Stimulated activated CD4-positive, alpha-beta T cell treated with anti-CD3 and anti-CD28 coated beads, Interleukin-15, amount 100 ng/mL, for 1 hour (primary cell): ENCODE data around the gene SDK1.

Experiments
- DNase-seq, 2 donors: peaks; one replicate each; pipeline ENCODE4 v3.0.0-alpha.2; 2020; ENCODE audit warnings: low read depth in 1 of 2, low spot score in 1 of 2

Gene SDK1

GRCh38 chr7:3455806-3456595, 154.9 kb downstream of the SDK1 start:
- DNase-seq, result no peak

- DNase-seq, result no peak
Measured at GRCh38 chr7:3459111-3459510, 158.1 kb downstream of the SDK1 start.

DNA sequence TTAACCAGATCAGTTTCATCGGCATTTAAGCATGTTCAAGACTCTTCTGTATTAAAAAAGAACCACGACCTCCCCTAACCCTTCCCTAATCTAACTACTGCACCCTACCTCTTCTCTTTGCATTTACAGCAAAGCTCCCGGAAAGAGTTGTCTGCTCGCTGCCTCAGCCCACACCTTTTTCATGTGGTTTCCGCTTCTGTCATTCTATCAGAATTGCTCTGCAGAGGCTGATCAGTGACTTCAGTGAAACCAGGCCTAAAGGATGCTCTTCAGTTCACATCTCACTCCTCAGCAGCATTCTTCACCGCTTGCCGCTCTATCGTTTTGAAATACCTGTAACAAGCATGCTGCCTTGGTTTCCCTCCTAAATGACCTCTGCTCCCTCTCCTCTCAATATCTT, 160.9 kb downstream of the SDK1 start:
- DNase-seq, result peak; percentile 15 to 31

- DNase-seq, result no peak
Measured at GRCh38 chr7:3463696-3464095, 162.6 kb downstream of the SDK1 start.

GRCh38 chr7:3464900-3465622, 164.0 kb downstream of the SDK1 start:
- DNase-seq, result no peak

DNA sequence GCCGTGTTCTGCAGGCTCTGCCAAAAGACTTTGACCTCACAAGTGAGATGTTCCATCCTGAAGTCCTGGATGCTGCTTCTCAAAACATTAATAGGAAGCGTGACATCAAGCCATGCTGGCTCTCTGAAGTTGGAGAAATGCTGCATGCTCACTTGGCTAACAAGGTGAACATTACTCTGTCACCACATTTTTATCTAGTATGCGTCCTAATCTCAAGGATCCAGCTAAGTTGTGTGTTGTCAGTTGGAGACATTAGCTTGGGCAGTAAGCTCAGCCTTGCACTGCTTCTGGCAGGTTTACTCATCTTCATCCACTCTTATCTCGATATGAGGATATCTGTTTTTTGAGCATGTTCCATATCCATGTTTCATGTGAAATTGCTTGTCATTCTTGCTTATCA, 165.2 kb downstream of the SDK1 start:
- no peak for DNase-seq

DNA sequence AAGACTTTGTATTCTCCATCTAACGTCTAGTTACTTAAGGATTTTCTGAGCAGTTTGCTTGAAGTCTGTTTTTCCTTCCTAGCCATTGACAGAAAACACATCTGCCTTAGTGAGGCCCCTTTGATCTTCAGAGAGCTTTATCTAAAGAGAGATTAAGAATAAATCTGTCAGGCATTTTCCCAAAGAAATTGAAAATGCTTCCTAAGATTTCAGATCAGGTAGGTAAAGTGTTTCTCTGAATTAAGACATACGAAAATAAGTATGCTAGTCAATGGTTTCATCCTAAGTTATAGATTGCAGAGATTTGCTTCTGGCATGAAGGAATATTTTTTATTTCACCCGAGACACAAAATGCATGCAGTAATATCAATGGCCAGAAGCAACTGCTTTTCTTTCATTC, 168.6 kb downstream of the SDK1 start:
- DNase-seq, result no peak

DNA sequence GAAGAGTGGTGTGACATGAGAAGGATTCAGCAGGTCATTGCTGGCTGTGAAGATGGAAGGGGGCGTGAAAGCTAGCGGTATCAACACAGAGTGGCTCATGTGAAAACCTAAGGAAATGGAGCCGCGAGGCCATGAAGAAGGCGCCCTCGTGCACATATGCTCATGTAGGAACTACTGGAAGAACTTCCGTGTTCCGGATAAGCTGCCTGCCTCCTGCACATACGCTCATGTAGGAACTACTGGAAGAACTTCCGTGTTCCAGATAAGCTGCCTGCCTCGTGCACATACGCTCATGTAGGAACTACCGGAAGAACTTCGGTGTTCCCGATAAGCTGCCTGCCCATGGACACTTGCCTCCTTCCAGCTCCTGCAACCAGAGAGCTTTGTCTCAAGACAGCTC, 179.1 kb downstream of the SDK1 start:
- no peak for DNase-seq

DNA sequence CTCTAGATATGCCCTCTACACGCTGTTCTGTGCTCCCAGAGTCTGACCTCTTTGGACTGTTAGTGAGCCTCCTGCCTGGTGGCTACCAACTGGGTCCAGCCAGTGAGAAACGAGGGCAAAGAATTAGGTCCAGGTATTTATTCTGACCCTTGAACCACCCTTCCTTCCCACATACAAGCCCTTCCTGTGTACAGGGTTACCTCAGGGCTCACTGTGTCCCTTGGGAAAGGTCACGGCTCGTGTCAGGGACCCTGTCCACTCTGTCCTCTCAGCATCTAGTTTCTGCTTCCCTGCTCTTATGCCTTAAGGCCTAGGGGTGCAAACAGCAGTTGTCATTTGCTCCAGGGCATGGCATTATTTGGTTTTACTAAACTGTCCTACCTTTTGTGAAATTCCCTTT, 180.4 kb downstream of the SDK1 start:
- no peak for DNase-seq

- no peak for DNase-seq
Measured at GRCh38 chr7:3482147-3482921, 181.3 kb downstream of the SDK1 start.

DNA sequence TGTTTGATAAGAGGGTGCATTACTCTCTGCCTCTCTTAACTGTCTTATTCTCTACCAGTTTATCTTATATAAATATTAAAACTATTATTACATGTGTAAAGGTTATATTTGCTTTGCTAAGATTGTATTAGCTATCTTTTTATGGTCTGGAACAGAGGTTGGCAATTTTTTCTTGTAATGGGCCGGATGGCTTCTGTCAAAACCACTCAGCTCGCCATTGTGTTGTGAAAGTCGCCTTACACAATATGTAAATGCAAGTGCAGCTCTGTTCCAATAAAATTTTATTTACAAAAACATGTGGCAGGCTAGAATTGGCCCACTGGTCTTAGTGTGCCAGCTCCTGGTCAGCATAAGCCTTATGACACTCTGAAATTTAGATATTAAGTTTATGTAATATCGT, 185.8 kb downstream of the SDK1 start:
- no peak for DNase-seq

DNA sequence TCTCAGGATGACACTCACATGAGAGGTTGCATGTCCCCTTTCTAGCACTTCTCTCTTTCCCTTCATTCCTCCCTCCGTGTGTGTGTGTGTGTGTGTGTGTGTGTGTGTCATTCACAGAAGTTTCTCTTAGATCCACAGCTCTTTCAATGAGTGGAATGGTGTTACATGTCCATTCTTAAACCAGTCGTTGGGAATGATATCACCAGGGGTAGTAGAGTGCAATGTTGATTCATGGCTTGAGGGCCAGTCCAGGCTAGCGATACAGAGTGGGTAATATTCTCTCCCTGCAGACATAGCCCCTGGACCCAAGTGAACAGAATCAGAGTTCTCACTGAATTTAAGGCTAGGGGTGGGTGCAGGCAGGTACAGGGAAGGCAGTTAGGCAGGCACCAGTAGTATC, 187.8 kb downstream of the SDK1 start:
- no peak for DNase-seq

GRCh38 chr7:3493499-3493898, 192.4 kb downstream of the SDK1 start:
- DNase-seq, result no peak

GRCh38 chr7:3494947-3495346, 193.9 kb downstream of the SDK1 start:
- no peak for DNase-seq

GRCh38 chr7:3495530-3495929, 194.5 kb downstream of the SDK1 start:
- no peak for DNase-seq

DNA sequence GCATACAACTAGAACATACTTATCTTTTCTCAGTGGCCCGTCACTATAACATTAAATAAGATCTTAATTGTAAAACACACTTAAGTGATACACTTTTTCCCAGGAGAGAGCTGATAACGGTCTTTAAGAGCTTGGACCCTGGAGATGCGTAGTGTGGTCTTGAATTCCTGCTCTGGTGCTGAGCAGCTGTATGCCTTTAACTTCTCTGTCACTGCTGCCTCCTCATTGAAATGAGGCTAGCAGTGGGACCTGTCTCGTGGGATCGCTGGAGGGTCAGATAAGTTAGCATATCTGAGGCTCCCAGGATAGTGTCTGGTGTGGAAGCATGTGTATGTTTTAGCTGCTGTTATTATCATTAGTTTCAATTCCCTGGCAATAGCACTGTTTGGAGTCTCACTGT, 194.9 kb downstream of the SDK1 start:
- DNase-seq, result no peak

DNA sequence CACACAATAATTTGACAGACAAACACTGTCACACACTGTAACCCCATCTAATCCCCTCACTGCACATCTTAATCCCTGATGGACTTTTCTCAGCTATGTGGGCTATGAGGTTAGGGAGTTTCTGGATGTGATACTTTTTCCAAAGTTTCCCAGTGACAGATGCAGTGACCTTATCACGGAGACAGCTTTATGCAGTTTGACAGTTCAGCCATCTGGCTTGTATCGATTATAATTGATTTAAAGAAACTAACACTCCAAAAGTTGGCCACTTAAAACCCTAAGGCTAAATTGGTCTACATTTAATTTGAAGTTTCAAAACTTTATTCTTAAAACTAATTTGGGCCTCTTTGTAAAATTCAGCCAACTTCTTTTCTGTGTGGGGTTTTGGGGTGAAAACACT, 196.7 kb downstream of the SDK1 start:
- no peak for DNase-seq

GRCh38 chr7:3501671-3502070, 200.6 kb downstream of the SDK1 start:
- no peak for DNase-seq

DNA sequence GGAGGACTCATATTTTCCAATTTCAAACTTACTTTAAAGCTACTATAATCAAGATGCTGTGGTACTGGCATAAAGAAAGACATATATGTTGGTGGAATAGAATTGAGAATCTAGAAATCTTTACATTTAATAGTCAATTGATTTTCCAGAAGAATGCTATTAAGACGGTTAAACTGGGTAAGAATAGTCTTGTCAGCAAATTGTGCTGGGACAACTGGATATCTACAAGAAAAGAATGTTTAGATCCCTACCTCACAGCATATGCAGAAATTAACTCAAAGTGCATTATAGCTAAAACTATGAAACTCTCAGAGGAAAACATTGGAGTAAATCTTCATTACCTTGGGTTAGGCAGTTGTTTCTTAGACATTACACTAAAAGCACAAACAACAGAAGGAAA, 203.3 kb downstream of the SDK1 start:
- no peak for DNase-seq

DNA sequence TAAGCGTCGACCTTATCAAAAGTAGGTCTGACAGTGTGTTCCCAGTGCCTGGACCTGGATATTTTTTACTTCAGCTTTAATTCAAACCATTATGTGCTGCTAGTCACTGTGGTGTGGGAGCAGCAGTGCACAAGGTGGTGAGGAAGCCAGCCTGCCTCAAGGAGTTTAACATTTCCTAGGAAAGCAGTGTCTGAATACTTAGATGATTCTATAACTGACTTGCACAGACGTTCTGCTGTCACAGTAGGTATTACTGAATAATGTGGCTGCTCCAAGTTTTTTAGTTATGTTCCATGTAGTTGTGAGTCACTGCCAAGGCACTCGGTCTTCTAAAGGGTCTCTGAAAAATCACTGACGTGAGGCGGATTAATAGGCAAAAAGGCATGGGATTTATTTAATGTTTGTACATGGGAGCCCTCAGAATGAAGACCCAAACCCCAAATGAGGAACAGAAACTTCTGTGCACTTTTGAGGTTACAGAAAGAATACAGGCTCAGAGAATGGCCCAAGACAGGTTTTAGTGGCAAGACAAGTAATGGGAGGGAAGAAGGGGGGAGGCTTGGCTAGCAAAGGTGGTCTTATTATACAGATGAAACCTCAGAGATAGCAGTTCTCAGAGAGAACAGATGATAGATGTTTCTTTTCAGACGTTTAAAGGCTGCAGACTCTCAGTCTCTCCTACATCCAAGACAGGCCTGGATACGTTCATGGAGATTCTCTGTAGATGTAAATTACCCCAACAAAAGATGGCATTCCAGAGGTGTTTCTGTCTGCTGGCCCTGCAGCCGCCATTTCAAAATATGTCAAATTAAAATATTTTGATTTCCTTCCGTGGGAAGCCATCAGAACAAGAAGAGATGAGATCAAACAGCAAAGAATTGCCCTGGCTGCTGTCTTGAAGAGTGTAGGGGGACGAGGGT, 209.3 kb downstream of the SDK1 start:
- DNase-seq, result no peak

GRCh38 chr7:3517344-3517743, 216.3 kb downstream of the SDK1 start:
- DNase-seq, result no peak
